IPS-18c (cell line): ENCODE data around the gene AGTPBP1.
"Not testable (repeated sequence)": the region's sequence is repeated elsewhere in the genome, so short reads cannot be mapped to it uniquely, and the experiment has no call there.

Experiments
- H3K4me3 ChIP-seq: 2 replicates; pipeline ENCODE4 v1.7.0; 2013; ENCODE audit warnings: low read depth, mild to moderate bottlenecking, low read length, moderate library complexity; ENCODE audit not compliant: insufficient read depth
- H3K9me3 ChIP-seq: one replicate; pipeline ENCODE4 v1.6.1; 2013; ENCODE audit warnings: mild to moderate bottlenecking, low read length, moderate library complexity; ENCODE audit not compliant: control insufficient read depth, insufficient read depth

Gene AGTPBP1

DNA sequence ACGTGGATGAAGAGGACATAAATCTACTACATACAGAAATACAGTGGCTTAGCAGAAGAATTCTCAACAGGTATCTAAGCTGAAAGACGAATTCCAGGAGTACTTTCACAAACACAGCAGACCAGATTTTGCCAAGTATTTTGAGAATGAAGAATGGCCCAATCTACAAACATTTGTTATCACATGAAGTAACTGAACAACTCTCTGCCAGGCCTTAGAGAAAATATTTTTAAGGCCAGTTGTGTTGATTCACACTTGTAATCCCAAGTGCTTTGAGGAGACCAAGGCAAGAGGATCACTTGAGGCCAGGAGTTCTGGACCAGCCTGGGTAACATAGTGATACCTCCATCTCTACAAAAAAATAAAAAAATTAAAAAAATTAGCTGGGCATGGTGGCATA, 14.3 kb downstream of the AGTPBP1 start:
- Histone ChIP-seq H3K4me3 (no peak overlapping the region), H3K9me3 (no peaks in the 10 kb centered on the region)

DNA sequence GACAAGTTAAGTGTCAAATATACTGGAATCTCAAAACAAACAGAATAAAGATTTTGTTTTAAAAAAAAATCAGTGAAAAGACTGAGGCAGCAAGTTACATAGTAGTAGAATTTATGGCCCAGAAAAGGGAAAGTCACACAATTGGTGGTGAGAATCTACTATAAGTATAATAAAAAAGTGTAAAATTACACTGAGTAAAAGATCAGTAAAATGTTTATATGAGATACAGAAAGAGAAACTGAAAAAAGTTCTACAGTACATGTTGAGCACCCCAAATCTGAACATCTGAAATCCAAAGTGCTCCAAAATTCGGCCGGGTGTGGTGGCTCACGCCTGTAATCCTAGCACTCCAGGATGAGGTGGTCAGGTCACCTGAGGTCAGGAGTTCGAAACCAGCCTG, 15.0 kb downstream of the AGTPBP1 start:
- no peak overlapping the region for H3K4me3 ChIP-seq
- no peaks in the 10 kb centered on the region for H3K9me3 ChIP-seq

- H3K4me3 ChIP-seq = no peak overlapping the region
These were observed 18.5 kb downstream of the AGTPBP1 start for GRCh38 chr9:85723215-85723614.

GRCh38 chr9:85719411-85719810, 22.3 kb downstream of the AGTPBP1 start:
- not testable (repeated sequence) for H3K9me3 ChIP-seq, H3K4me3 ChIP-seq

More at GRCh38 chr9:85723215-85723614, 18.5 kb downstream of the AGTPBP1 start:
- H3K9me3 ChIP-seq = no peaks in the 10 kb centered on the region

DNA sequence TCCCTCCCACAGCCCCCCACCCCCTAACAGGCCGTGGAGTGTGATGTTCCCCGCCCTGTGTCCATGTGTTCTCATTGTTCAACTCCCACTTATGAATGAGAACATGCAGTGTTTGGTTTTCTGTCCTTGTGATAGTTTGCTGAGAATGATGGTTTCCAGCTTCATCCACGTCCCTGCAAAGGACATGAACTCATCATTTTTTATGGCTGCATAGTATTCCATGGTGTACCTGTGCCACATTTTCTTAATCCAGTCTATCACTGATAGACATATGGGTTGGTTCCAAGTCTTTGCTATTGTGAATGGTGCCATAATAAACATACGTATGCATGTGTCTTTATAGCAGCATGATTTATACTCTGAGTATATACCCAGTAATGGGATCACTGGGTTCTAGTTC, 23.9 kb downstream of the AGTPBP1 start:
- H3K4me3 ChIP-seq, H3K9me3 ChIP-seq: not testable (repeated sequence)

DNA sequence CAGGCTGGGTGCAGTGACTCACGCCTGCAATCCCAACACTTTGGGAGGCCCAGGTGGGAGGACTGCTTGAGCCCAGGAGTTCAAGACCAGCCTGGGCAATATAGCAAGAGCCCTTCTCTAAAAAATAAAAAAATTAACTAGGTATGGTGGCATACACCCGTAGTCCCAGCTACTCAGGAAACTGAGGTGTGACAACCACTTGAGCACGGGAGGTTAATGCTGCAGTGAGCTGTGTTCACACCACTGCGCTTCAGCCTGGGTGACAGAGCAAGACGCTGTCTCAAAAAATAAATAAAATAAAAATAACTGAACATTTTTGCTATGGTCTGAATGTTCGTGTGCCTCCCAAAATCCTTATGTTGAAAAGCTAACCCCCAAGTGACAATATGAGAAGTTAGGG, 24.5 kb downstream of the AGTPBP1 start:
- H3K9me3 ChIP-seq = no peaks in the 10 kb centered on the region
- no peak overlapping the region for H3K4me3 ChIP-seq

- no peaks in the 10 kb centered on the region for H3K9me3 ChIP-seq
- no peak overlapping the region for H3K4me3 ChIP-seq
These were observed 25.5 kb downstream of the AGTPBP1 start for GRCh38 chr9:85716031-85716877.

DNA sequence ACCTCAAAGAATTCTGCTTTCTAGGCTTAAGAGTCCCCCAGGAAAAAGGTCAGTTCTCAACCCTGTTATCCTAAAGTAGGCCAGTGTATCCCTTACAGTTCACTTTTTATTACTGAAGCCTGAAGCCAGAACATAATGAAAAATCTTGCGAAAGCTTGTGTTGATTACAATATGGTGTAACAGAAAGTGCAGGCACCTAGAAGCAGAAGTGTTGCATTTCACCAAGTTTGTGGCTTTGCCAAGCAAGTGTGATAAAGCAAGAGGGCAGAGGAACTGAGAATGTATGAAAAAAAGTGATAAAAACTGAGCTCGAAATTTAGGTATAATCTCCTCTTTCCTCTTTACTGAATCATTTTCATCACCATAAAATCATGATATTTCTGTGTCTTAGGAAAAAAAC, 26.2 kb downstream of the AGTPBP1 start:
- Histone ChIP-seq H3K4me3 (no peak overlapping the region), H3K9me3 (no peaks in the 10 kb centered on the region)

- H3K9me3 ChIP-seq = no peaks in the 10 kb centered on the region
- H3K4me3 ChIP-seq = no peak overlapping the region
These were observed 27.9 kb downstream of the AGTPBP1 start for GRCh38 chr9:85713897-85714296.

DNA sequence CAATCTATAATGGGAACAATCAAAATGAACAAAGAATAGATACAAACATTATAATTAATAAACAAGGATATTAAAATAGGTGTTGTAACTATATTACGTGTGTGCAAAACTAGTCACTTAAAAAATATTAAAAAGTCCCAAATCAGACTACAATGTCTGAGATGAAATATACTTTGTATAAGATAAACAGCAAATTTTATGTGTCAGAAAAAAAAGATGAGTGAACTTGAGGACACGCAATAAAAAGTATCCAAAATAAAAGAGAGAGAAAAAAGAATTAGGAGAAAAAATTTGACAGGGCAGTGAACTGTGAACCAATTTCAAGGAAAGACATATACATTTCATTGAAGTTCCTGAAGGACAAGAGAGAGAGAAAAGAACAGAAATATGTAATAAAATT, 37.0 kb downstream of the AGTPBP1 start:
- H3K9me3 ChIP-seq = no peaks in the 10 kb centered on the region

GRCh38 chr9:85703398-85703797, 38.4 kb downstream of the AGTPBP1 start:
- Histone ChIP-seq H3K9me3 (no peaks in the 10 kb centered on the region), H3K4me3 (no peak overlapping the region)

More for the DNA sequence above, 37.0 kb downstream of the AGTPBP1 start:
- H3K4me3 ChIP-seq = no peak overlapping the region

GRCh38 chr9:85702726-85703289, 38.9 kb downstream of the AGTPBP1 start:
- Histone ChIP-seq H3K9me3 (no peaks in the 10 kb centered on the region), H3K4me3 (no peak overlapping the region)

GRCh38 chr9:85702191-85702590, 39.6 kb downstream of the AGTPBP1 start:
- H3K4me3 ChIP-seq = no peak overlapping the region
- H3K9me3 ChIP-seq = no peaks in the 10 kb centered on the region

DNA sequence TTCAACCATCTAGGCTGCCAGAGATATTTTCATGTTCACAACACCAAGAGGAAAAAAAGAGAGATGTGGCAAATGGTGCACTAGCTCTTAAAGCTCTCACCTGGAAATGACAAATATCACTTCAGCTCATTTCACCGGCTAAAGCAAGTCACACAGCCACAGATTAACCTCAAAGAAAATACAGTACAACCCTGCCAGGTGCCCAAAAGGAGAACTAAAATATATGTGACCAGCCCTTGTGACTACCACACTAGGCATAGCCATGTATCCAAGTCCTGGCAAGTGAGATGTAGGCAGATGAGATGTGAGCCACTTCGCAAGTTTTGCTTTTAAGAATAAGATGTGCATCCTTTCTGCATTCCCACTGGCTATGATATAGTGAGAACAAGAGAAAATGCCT, 41.4 kb downstream of the AGTPBP1 start:
- Histone ChIP-seq H3K4me3 (no peak overlapping the region), H3K9me3 (no peaks in the 10 kb centered on the region)

DNA sequence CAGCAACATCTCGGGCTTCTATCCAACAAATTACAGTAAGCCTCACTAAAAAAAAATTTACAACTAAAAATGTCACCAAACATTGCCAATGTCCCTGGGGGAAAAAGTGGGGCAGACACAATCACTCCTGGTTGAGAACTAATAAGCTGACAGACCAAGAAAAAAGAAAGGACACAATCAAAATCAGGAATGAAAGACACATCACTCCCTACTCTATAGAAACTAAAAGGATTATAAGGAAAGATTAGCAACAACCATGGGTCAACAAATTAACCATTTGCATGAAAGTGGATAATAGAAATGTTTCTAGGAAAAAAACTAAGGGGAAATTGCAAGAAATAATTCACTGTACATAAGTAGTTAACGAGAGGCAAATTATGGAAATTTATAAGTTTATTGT, 53.4 kb downstream of the AGTPBP1 start:
- H3K4me3 ChIP-seq = no peak overlapping the region
- no peaks in the 10 kb centered on the region for H3K9me3 ChIP-seq

DNA sequence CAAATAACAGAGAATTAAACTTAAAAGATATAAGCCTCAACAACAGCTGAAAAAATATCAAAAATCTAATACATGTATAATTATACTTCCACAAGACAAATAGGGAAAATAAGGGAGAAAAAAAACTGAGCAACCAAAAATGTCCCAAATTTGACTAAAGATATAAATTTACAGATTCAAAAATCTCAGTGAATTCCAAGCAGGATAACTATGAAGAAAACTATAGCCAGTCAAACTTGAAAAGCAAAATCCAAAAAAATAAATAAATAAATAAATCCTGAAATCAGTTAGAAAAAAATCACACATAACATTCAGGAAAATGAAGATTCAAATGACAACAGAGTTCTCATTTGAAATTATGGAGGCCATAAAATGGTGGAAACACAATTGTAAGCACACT, 56.7 kb downstream of the AGTPBP1 start:
- Histone ChIP-seq H3K4me3 (no peak overlapping the region), H3K9me3 (no peaks in the 10 kb centered on the region)

DNA sequence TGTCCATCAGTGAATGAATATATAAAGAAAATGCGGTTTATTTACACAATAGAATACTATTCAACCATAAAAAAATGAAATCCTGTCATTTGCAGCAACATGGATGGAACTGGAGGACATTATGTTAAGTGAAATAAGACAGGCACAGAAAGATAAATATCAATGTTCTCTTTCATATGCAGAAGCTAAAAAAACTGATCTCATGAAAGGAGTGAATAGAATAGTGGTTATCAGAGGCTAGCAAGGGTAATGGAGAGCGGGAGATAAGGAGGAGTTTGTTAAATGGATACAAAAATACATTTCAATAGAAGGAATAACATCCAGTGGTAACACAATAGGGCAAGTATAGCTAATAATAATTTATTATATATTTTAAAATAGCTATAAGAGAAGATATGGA, 65.0 kb downstream of the AGTPBP1 start:
- Histone ChIP-seq H3K9me3 (no peaks in the 10 kb centered on the region), H3K4me3 (no peak overlapping the region)

GRCh38 chr9:85667374-85667773, 74.4 kb downstream of the AGTPBP1 start:
- H3K4me3 ChIP-seq = no peak overlapping the region
- no peaks in the 10 kb centered on the region for H3K9me3 ChIP-seq

GRCh38 chr9:85666086-85666485, 75.7 kb downstream of the AGTPBP1 start:
- Histone ChIP-seq H3K4me3 (no peak overlapping the region), H3K9me3 (no peaks in the 10 kb centered on the region)
